ENCODE data around the gene ALG3.
A peak's percentile ranks its signal among the peaks of the same experiment; 100 is the strongest.

Gene ALG3

DNA sequence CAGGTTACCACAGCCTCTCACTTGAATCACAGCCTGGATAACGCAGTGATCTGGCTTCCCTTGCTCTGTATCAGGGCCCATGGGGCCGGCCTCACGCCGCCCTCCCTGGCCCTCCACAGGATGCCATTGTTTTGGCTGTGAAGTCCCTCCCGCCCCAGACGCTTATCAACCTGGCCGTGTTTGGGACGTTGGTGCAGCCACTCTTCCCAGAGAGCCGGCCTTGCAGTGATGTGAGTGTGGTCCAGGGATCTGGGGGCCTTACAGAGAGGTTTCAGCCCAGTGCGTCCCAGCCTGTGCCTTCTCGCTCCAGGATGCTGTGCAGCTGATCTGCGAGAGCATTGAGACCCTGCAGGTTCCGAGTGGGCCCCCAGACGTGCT lies 12.7 kb downstream of the ALG3 start:
- no peak for DNase-seq (ENCODE audit: low read depth in 1 of 2, low spot score in 1 of 2)

GRCh38 chr3:184235381-184236032 lies 13.3 kb downstream of the ALG3 start:
- DNase-seq (ENCODE audit: low read depth in 1 of 2, low spot score in 1 of 2), result no peak

GRCh38 chr3:184234671-184235380 lies 13.9 kb downstream of the ALG3 start:
- DNase-seq (ENCODE audit: low read depth in 1 of 2, low spot score in 1 of 2), result no peak

- DNase-seq (ENCODE audit: low read depth in 1 of 2, low spot score in 1 of 2), result no peak
These were observed 14.5 kb downstream of the ALG3 start for GRCh38 chr3:184234224-184234623.

- DNase-seq (ENCODE audit: low read depth in 1 of 2, low spot score in 1 of 2), result no peak
These were observed 15.5 kb downstream of the ALG3 start for GRCh38 chr3:184233127-184233843.

GRCh38 chr3:184231671-184232070 lies 17.1 kb downstream of the ALG3 start:
- no peak for DNase-seq (ENCODE audit: low read depth in 1 of 2, low spot score in 1 of 2)

DNA sequence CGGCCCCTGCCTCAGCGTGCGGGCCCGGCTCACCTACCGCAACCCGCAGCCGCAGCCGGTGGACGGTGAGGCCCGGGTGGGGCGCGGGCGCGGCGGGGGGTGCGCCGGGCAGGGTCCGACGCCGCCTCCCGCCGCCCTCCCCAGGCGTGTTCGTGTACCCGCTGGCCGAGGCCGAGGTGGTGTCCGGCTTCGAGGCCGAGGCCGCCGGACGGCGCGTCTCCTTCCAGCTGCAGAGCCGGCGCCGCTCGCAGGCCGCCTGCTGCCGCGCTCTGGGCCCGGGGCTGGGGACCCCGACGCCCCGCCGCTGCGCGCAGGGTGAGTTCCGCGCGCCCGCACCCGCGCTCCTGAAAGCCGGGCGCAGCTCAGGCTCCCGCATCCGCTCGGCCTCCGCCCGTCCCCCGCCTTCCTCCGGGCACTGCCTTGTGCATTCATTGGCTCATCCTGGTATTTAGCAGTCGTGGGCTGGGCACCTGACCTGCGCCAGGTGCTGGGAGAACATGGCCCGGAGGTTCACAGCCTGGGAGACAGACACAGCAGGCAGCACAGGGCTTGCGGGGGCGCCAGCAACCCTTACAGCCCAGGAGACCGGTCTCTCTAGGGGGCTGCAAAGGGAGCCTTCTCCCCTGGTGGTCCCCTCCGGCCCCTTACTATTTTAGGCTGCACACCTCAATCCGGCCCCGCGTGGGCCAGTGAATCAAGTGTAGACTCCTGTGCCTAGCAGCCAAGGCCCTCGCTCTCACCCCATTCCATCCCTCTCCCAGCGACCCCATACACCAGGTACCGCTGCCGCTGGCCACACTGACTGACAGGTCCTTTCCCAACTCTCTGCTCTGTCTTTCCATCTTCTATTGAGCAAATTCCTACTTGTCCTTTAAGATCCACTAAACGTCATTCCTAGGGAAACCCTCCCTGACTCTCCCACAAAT lies 17.9 kb downstream of the ALG3 start:
- DNase-seq (ENCODE audit: low read depth in 1 of 2, low spot score in 1 of 2), result no peak

DNA sequence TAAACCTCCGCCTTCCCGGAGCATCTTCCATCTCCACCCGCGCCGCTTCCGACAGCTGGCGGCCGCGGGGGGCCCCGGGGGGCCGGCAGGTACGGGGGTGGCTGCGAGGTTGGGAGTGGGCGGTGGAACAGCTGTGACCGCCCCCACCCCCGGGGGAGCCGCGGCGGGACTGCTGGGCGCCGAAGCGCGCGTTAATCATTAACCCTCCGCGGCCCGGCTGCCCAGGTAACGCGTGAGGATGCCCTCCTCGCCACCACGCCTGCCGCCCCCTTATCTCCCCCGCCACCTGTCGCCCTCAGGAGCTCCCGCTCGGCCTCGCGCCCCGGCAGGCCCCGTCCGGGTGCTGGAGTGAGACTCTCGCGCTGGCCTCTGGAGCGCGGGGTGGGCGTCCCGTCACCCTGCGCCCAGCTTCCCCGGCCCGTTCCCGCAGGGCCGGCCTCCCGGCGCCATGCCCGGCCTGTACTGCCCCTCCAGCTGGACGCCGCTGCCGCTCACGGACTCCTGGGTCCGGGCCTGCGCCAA lies 18.6 kb downstream of the ALG3 start:
- DNase-seq (ENCODE audit: low read depth in 1 of 2, low spot score in 1 of 2), result no peak

GRCh38 chr3:184229394-184230080 lies 19.2 kb downstream of the ALG3 start, which contains the start of gene VWA5B2:
TSS of gene VWA5B2 (plus strand) at chr3:184229585. CDS start at chr3:184230529, 944 bp downstream.
- peak; percentile 40 to 43 for DNase-seq (ENCODE audit: low read depth in 1 of 2, low spot score in 1 of 2)

DNA sequence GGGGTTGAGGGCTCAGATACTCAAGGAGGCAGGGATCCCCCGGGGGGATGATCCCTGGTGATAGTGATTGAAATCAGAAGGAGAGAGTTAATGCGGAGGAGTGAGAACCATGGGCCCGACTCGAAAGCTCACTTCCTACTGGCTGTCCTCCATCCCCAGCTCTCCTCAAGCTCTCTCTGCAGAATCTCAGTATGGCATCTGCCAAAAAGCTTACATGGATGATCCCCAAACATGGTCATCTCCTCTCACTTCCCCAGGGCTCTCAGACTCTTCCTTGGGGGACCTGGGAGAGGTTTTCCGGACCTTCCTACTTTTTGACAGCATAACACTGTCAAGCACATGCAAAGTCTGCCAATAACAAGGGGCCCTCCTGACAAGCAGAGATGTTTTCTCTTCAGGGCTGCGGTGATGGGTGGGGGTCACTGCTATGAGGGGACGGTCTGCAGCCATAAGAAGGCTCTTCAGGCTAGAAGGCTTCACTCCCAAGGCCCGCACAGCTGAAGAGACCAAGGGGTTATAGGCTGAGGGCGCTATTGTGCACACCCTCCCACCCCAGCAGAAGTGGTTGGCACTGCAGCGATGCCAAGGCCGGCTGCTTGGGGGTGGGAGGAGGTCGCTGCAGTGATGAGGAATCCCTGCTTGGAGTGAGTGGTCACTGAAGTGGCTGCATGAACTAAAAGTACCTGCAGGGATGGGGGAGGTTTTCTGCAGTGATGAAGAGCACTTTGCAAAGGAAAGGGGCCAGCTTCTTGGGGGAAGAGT lies 20.2 kb downstream of the ALG3 start:
- no peak for DNase-seq (ENCODE audit: low read depth in 1 of 2, low spot score in 1 of 2)

- peak; percentile 33 to 39 for DNase-seq (ENCODE audit: low read depth in 1 of 2, low spot score in 1 of 2)
These were observed 21.3 kb downstream of the ALG3 start for GRCh38 chr3:184227481-184227935.

- no peak for DNase-seq (ENCODE audit: low read depth in 1 of 2, low spot score in 1 of 2)
These were observed 24.8 kb downstream of the ALG3 start for GRCh38 chr3:184223946-184224345.

- no peak for DNase-seq (ENCODE audit: low read depth in 1 of 2, low spot score in 1 of 2)
These were observed 26.2 kb downstream of the ALG3 start for GRCh38 chr3:184222521-184222920.

DNA sequence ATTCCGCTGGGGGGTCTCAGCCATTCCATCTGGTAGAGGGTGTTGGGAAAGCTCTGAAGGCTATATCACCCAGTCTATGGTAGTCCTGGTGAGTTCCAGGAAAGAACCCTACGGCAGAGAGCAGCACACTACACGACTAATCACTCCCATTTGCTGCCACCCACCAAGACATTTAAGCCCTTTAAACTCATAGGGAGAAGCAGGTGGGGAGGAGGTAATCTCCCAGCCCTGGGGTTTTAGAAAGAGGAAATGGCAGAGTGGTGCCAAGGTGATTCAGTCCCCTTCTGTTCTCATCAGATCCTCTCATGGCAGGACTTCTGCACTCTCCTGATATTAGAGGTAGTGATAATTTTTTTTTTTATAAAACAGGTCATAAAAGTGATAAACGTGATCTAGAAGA lies 29.9 kb downstream of the ALG3 start:
- no peak for DNase-seq (ENCODE audit: low read depth in 1 of 2, low spot score in 1 of 2)

DNA sequence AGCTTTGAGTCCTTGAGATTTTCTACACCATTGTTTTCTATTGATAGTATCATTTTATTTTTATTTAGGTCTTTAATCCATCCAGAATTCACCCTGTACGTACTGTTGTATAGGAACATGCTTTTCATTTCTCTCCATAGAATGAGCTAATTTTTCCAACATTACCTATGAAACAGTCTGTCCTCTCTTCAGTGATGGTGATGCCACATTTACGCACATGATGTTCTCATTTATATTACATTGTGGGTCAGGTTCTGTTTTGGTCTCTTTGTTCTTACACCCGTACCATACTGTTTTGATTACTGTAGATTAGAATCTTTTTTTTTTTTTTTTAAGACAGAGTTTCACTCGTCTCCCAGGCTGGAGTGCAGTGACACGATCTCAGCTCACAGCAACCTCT lies 37.0 kb downstream of the ALG3 start:
- no peak for DNase-seq (ENCODE audit: low read depth in 1 of 2, low spot score in 1 of 2)

DNA sequence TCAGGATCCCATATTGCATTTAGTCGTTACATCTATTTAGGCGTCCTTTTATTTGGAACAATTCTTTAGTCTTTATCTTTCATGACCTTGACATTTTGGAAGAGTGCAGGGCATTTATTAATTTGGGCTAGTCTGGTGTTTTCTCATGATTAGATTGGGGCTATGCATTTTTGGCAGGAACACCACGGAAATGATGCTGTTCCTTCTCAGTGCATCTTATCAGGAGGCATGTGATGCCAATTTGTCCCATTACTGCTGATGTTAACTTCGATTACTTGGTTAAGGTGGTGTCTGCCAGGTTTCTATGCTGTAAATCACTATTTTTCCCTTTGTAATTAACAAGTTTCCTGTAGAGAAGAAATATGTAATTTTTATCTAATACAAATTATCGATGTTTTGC lies 37.5 kb downstream of the ALG3 start:
- DNase-seq (ENCODE audit: low read depth in 1 of 2, low spot score in 1 of 2), result no peak

GRCh38 chr3:184209146-184209923 lies 39.4 kb downstream of the ALG3 start:
- no peak for DNase-seq (ENCODE audit: low read depth in 1 of 2, low spot score in 1 of 2)

DNA sequence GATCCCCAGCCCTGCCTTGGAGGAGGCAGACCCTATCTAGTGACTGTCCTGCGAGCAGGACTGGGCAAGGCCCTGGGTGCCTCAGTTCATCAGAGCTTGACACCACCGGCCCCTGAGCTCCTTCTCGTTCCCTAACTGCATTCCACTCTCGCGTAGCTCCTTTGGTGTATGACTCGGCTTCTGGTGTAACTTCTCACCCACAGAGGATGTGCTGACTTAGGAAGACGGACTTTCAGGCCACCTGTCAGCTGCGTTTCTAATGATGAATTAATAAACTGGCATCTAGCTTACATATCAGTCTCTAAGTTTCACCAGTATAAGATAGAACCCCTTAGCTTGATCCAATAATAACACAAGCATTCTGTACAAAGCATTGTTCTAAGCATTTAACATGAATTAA lies 45.2 kb downstream of the ALG3 start:
- no peak for DNase-seq (ENCODE audit: low read depth in 1 of 2, low spot score in 1 of 2)

GRCh38 chr3:184200825-184201224 lies 47.9 kb downstream of the ALG3 start:
- DNase-seq (ENCODE audit: low read depth in 1 of 2, low spot score in 1 of 2), result no peak

Data from activated CD4-positive, alpha-beta T cell treated with anti-CD3 and anti-CD28 coated beads, Interleukin-2, amount 50 U/mL, for 24 hours (primary cell).